Transverse colon (tissue), 4 donors: ENCODE measurements around the gene MT1F. TPM values are rescaled to one million over a fixed set of nuclear protein-coding genes. Genes with fewer than 3 reads are reported as not detected.

Experiments used
- DNase-seq: peaks from one replicate; pipeline ENCODE4 v3.0.0-alpha.2; 2019
- H3K27ac ChIP-seq, 4 donors: fragments of 200-600 bp; sonication (generic); 2 replicates each; pipeline ENCODE4 v1.5.1; 2016 to 2018; ENCODE audit warnings: inconsistent platforms in 4 of 4
- H3K27me3 ChIP-seq: fragments of 200-600 bp; sonication (generic); 2 replicates; pipeline ENCODE4 v1.5.1; 2017; ENCODE audit warnings: inconsistent platforms
- H3K36me3 ChIP-seq, 4 donors: fragments of 200-600 bp; sonication (generic); 2 replicates each; pipeline ENCODE4 v1.5.1; 2017 to 2019; ENCODE audit warnings: inconsistent platforms in 4 of 4
- H3K4me1 ChIP-seq, 4 donors: fragments of 200-600 bp; sonication (generic); 2 replicates each; pipeline ENCODE4 v1.5.1; 2017 to 2020; ENCODE audit warnings: inconsistent platforms in 4 of 4
- H3K4me3 ChIP-seq, 4 donors: fragments of 200-600 bp; sonication (generic); 1 replicate in 1 of 4; 2 replicates in 3 of 4; pipeline versions ENCODE4 v1.5.1 to v1.6.1; 2017 to 2019; ENCODE audit warnings: inconsistent platforms in 4 of 4
- H3K9me3 ChIP-seq, 2 donors: fragments of 200-600 bp; sonication (generic); 2 replicates each; pipeline ENCODE4 v1.5.1; 2017 to 2019; ENCODE audit warnings: inconsistent platforms in 2 of 2
- EP300 ChIP-seq: sonication (generic); formaldehyde crosslinking; IDR thresholded peaks from one replicate; pipeline ENCODE4 v1.6.1; 2017; ENCODE audit warnings: antibody characterized with exemption, low read depth
- POLR2A ChIP-seq: fragments of 450-650 bp; IDR thresholded peaks from one replicate; pipeline ENCODE4 v1.6.1; 2016; ENCODE audit warnings: antibody characterized with exemption, mild to moderate bottlenecking, moderate library complexity
- POLR2AphosphoS5 ChIP-seq, 3 donors: sonication (generic); formaldehyde crosslinking; IDR thresholded peaks; one replicate each; pipeline ENCODE4 v1.6.1; 2016; ENCODE audit warnings: antibody characterized with exemption in 3 of 3
- WGBS, 2 donors: methylation state at CpG; one replicate each; pipeline ENCODE4 v1.1.5; 2018; ENCODE audit warnings: low coverage in 1 of 2; 5-methylcytosine and 5-hydroxymethylcytosine counted together
- in situ Hi-C, 4 donors: fragments of 200-750 bp; cut with MboI; loops; one replicate each; pipeline versions ENCODE4 v1.15.0 to v1.15.1; 2017; ENCODE audit warnings: low sequenced_read_pairs in 3 of 4, low pct_ligation_motif_present in 1 of 4, low pct_unique_long_range_greater_than_20kb in 1 of 4
- intact Hi-C: fragments of 100-400 bp; cut with DNase I; formaldehyde crosslinking; loops from one replicate; pipeline ENCODE4 v1.15.1; 2023; ENCODE audit warnings: low total_unique reads
- total RNA-seq, 4 donors: library from RNA; depleted of rRNA; stranded (reverse); fragments of >200 nt; gene quantifications; one replicate each; pipeline ENCODE4 v1.1.0, GENCODE V29; 2016
- TF ChIP-seq, protein P1 (sequence below), 5 experiments: fragments of 200-600 bp in 3 of 5; fragments of 450-650 bp in 2 of 5; sonication (generic) in 3 of 5; IDR thresholded peaks; 1 replicate in 2 of 5; 2 replicates in 3 of 5; pipeline ENCODE4 v1.5.1; 2016 to 2017; ENCODE audit warnings: antibody characterized with exemption in 5 of 5, inconsistent platforms in 3 of 5, mild to moderate bottlenecking in 2 of 5, moderate library complexity in 1 of 5

Gene MT1F
- total RNA-seq, 4 donors from 2014 or later = 6.8 to 54.5 (median 18.9) TPM

DNA sequence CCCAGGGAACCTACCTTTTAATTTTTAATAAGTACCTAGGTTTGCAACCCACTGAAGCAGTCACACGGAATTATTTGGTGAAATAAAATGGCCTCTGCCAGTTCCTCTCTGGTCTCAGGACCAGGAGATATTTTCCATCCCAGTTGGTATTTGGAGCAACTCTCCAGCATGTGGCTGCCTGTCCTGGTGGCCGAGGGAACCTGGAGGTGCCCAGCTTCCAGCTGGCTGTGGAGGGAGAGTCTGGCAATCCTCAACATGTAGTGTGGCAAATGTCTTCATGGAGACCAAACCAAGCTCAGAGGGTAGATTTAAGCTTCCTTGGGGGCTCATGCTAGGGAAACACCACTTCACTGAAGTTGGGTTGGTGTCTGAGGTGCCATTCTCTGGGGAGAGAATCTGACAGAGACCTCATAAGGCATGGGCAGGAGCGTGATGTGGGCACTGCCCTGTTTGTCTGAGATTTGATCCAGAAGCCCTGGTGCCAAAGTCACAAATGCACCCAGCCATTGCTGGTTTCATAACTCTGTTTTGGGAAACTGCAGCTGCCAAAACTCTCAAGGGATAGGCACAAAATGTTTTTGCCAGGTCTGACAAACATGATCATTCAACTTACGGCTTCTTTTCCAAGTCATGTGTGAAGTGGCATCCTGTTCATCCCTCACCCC is 27.3 kb downstream of the MT1F start:
- in situ Hi-C loops = no loop called here
- Histone ChIP-seq H3K27ac (peak overlapping the region in 2 of 4 donors; percentile 7 to 87), H3K27me3 (no peaks in the 10 kb centered on the region), H3K4me1 (peaks cover 3 to 20% (median 11%) of the 10 kb centered on the region in 4 donors), H3K36me3 (no peaks in the 10 kb centered on the region), H3K4me3 (no peak overlapping the region), H3K9me3 (no peaks in the 10 kb centered on the region)
- WGBS, 2 donors = 67 to 87% methylated on average over 1 to 4 of the region's 4 CpGs
- TF ChIP-seq POLR2A (no peak), EP300 (no peak), POLR2AphosphoS5 (IDR thresholded peaks at IDR 0.05) (no peak)
- TF ChIP-seq, protein P1, sequence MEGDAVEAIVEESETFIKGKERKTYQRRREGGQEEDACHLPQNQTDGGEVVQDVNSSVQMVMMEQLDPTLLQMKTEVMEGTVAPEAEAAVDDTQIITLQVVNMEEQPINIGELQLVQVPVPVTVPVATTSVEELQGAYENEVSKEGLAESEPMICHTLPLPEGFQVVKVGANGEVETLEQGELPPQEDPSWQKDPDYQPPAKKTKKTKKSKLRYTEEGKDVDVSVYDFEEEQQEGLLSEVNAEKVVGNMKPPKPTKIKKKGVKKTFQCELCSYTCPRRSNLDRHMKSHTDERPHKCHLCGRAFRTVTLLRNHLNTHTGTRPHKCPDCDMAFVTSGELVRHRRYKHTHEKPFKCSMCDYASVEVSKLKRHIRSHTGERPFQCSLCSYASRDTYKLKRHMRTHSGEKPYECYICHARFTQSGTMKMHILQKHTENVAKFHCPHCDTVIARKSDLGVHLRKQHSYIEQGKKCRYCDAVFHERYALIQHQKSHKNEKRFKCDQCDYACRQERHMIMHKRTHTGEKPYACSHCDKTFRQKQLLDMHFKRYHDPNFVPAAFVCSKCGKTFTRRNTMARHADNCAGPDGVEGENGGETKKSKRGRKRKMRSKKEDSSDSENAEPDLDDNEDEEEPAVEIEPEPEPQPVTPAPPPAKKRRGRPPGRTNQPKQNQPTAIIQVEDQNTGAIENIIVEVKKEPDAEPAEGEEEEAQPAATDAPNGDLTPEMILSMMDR (IDR thresholded peaks at IDR 0.05) = no peak
- intact Hi-C loops = loop anchor here (5.0 kb wide), 2 partner anchors 58 to 78 kb away; partner anchors contain the start of genes MT1E and MT2A
- DNase-seq = no peak

DNA sequence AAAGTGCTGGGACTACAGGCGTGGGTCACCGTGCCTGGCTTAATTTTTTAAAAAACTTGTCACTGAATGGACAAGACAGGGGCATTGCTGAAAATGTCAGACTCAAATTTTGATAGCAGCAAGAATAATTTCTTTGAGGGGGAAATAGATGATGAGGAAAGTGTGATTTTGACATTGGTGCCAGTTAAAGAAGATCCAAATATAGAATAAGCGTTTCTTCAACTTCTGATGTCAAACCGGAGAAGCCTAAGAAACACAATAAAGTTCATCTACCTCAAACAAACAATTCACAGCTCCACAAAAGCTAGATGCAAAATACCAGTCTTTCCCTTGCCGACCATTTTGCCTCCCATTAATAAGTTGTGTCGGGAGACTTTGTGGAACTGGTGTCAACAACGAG is 29.0 kb downstream of the MT1F start:
- H3K27me3 ChIP-seq = no peaks in the 10 kb centered on the region
- H3K27ac ChIP-seq = no peak overlapping the region
- TF ChIP-seq, protein P1 (IDR thresholded peaks at IDR 0.05) = no peak
- TF ChIP-seq POLR2AphosphoS5 (IDR thresholded peaks at IDR 0.05) = no peak
- TF ChIP-seq POLR2A = no peak
- no peak for TF ChIP-seq EP300
- no peaks in the 10 kb centered on the region for H3K36me3 ChIP-seq
- 89 to 91% methylated on average over 4 to 7 of the region's 7 CpGs for WGBS, 2 donors
- no peak for DNase-seq
- peaks cover 3 to 15% (median 11%) of the 10 kb centered on the region in 4 donors for H3K4me1 ChIP-seq
- H3K9me3 ChIP-seq = no peaks in the 10 kb centered on the region
- no peak overlapping the region for H3K4me3 ChIP-seq
- in situ Hi-C loops (no loop called here), intact Hi-C loops (no loop called here)

DNA sequence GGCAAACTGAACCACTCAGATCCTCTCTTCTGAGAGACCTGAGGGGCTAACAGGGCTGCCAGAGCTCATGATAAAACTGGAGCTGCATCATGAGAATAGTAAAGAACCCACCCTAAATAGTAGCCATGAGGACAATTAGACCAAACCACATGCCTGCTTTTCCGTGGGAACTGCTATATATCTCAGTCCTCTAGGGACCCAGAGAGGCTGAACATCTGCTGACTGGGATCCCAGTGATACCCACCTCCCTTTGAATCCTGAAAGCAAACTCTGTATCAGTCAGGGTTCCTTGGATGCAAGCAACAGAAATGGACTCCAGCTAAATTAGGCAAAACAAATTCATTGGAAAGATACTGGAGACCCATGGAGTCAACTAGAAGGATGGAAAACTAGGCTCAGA is 31.0 kb downstream of the MT1F start:
- no peaks in the 10 kb centered on the region for H3K9me3 ChIP-seq
- TF ChIP-seq POLR2A (no peak), POLR2AphosphoS5 (IDR thresholded peaks at IDR 0.05) (no peak), EP300 (no peak)
- TF ChIP-seq, protein P1 (IDR thresholded peaks at IDR 0.05) = no peak
- DNase-seq = no peak
- 70% methylated on average over 1 of the region's 1 CpG; no CpG with 5 or more reads in 1 of the 2 donors for WGBS, 2 donors
- intact Hi-C loops (no loop called here), in situ Hi-C loops (no loop called here)
- no peaks in the 10 kb centered on the region for H3K27me3 ChIP-seq
- H3K4me1 ChIP-seq = peaks cover 0 to 2% (median under 1%) of the 10 kb centered on the region in 4 donors
- no peak overlapping the region for H3K4me3 ChIP-seq
- H3K27ac ChIP-seq = no peak overlapping the region
- H3K36me3 ChIP-seq = no peaks in the 10 kb centered on the region

DNA sequence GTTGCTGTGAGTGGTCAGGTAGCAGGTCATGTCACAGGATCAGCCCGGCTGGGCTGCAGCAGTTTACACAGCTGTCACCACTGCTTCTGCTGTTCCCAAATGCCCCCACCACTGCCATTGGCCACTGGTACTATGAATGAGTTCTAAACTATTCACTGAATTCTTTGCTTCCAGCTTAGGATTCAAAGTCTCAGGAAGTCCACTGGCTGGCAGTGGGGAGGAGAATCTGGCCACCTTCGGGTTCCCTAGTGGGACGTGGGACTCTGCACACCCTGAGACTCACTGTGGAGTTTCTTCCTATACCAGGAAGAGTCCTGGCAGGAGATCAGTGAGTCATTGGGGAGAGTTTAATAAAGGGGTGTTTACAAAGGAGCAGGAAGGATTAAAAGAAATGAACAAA is 31.4 kb downstream of the MT1F start:
- Histone ChIP-seq H3K27ac (no peak overlapping the region), H3K9me3 (no peaks in the 10 kb centered on the region), H3K4me3 (no peak overlapping the region), H3K36me3 (no peaks in the 10 kb centered on the region), H3K4me1 (no peaks in the 10 kb centered on the region), H3K27me3 (no peaks in the 10 kb centered on the region)
- in situ Hi-C loops = no loop called here
- intact Hi-C loops = no loop called here
- no peak for DNase-seq
- TF ChIP-seq POLR2A = no peak
- TF ChIP-seq POLR2AphosphoS5 (IDR thresholded peaks at IDR 0.05) = no peak
- TF ChIP-seq, protein P1 (IDR thresholded peaks at IDR 0.05) = no peak
- no peak for TF ChIP-seq EP300
- 83 to 93% methylated on average over 2 to 3 of the region's 3 CpGs for WGBS, 2 donors
